Activated B cell treated with CpG ODN at 0.5 μM for 24 hours (primary cell): ENCODE data around the gene SMG7. TPM values are rescaled to one million over a fixed set of nuclear protein-coding genes. Genes with fewer than 3 reads are reported as not detected.

ENCODE experiments used
- ATAC-seq: fragments of 200-7000 bp; cut with Tn5 transposase; one replicate; pipeline ENCODE4 v1.10.0; 2021; ENCODE audit warnings: low read depth, mild to moderate bottlenecking, moderate library complexity
- CTCF ChIA-PET: fragments of 350-600 bp; sonication (Branson Sonifier 250); formaldehyde crosslinking; loops from one replicate; lab custom pipeline; 2021; ENCODE audit warnings: antibody characterized with exemption; lab: Charles Lee
- POLR2A ChIA-PET: fragments of 350-600 bp; sonication (Branson Sonifier 250); formaldehyde crosslinking; loops from one replicate; lab custom pipeline; 2021; ENCODE audit warnings: antibody characterized with exemption; lab: Charles Lee
- DNase-seq: peaks from one replicate; pipeline ENCODE4 v3.0.0; 2022
- H3K27ac Mint-ChIP-seq: one replicate; pipeline ENCODE4 v1.8.0; 2020; ENCODE audit warnings: mixed read lengths
- H3K27me3 Mint-ChIP-seq: one replicate; pipeline ENCODE4 v1.8.0; 2021; ENCODE audit warnings: mixed read lengths
- H3K36me3 Mint-ChIP-seq: one replicate; pipeline ENCODE4 v1.8.0; 2021; ENCODE audit warnings: low read depth, mixed read lengths
- H3K4me1 Mint-ChIP-seq: one replicate; pipeline ENCODE4 v1.8.0; 2021; ENCODE audit warnings: mixed read lengths
- H3K4me3 Mint-ChIP-seq: one replicate; pipeline ENCODE4 v1.8.0; 2020; ENCODE audit warnings: mild to moderate bottlenecking, mixed read lengths
- H3K9me3 Mint-ChIP-seq: one replicate; pipeline ENCODE4 v1.8.0; 2020; ENCODE audit warnings: mixed read lengths
- CTCF ChIP-seq: fragments of 200-600 bp; IDR thresholded peaks from one replicate; pipeline ENCODE4 v1.8.0; 2022; ENCODE audit warnings: antibody characterized with exemption, mild to moderate bottlenecking
- intact Hi-C: fragments of 100-400 bp; cut with micrococcal nuclease; formaldehyde crosslinking; loops from one replicate; pipeline ENCODE4 v1.15.1; 2024
- total RNA-seq: library from RNA; stranded (reverse); gene quantifications from 2 replicates; pipeline ENCODE4 v1.2.3, GENCODE V29; 2022

The SMG7 gene
- total RNA-seq, 1 donor from 2014 or later, result 83.5 TPM

GRCh38 chr1:183463566-183463965 lies 8.7 kb upstream of the SMG7 start:
- no peak for TF ChIP-seq CTCF
- Mint-ChIP-seq H3K9me3 (no peaks in the 10 kb centered on the region), H3K4me3 (no peak overlapping the region), H3K27me3 (peaks cover 21% of the 10 kb centered on the region), H3K27ac (no peak overlapping the region), H3K36me3 (no peaks in the 10 kb centered on the region), H3K4me1 (no peaks in the 10 kb centered on the region)
- intact Hi-C loops, result no loop called here
- ATAC-seq (no peak), DNase-seq (no peak)
- CTCF ChIA-PET, result no interaction called here
- POLR2A ChIA-PET, result no interaction called here

- Mint-ChIP-seq H3K27ac (no peak overlapping the region), H3K27me3 (peaks cover 15% of the 10 kb centered on the region), H3K36me3 (peaks cover 6% of the 10 kb centered on the region), H3K4me1 (peaks cover 18% of the 10 kb centered on the region), H3K4me3 (no peak overlapping the region), H3K9me3 (no peaks in the 10 kb centered on the region)
- TF ChIP-seq CTCF, result no peak
- POLR2A ChIA-PET, result no interaction called here
- no peak for ATAC-seq
- DNase-seq, result no peak
- intact Hi-C loops, result no loop called here
- CTCF ChIA-PET, result no interaction called here
Measured at GRCh38 chr1:183466781-183467180, 5.5 kb upstream of the SMG7 start.

- intact Hi-C loops, result no loop called here
- ChIA-PET POLR2A (interaction anchor here (0.6 kb wide), 1 partner anchor 128 kb away, joined by 6 read pairs; no protein-coding TSS in a partner anchor), CTCF (no interaction called here)
- H3K27ac Mint-ChIP-seq, result no peak overlapping the region
- ATAC-seq (no peak), DNase-seq (no peak)
- H3K4me1 Mint-ChIP-seq, result peaks cover 22% of the 10 kb centered on the region
- H3K27me3 Mint-ChIP-seq, result peaks cover 11% of the 10 kb centered on the region
- no peak for TF ChIP-seq CTCF
- peaks cover 13% of the 10 kb centered on the region for H3K36me3 Mint-ChIP-seq
- no peak overlapping the region for H3K4me3 Mint-ChIP-seq
- no peaks in the 10 kb centered on the region for H3K9me3 Mint-ChIP-seq
Measured at GRCh38 chr1:183467687-183468086, 4.6 kb upstream of the SMG7 start.

- TF ChIP-seq CTCF, result no peak
- no peaks in the 10 kb centered on the region for H3K9me3 Mint-ChIP-seq
- peaks cover under 1% of the 10 kb centered on the region for H3K27me3 Mint-ChIP-seq
- H3K36me3 Mint-ChIP-seq, result peaks cover 25% of the 10 kb centered on the region
- H3K4me1 Mint-ChIP-seq, result peaks cover 36% of the 10 kb centered on the region
- H3K4me3 Mint-ChIP-seq, result peak overlapping the region; percentile 97
- intact Hi-C loops, result loop anchor here (1.0 to 5.0 kb wide), 14 partner anchors 37 to 1442 kb away; partner anchors contain the start of genes NCF2, RNASEL and TSEN15
- POLR2A ChIA-PET, result interaction anchor here (0.6 to 4.0 kb wide), 7 partner anchors 19 to 900 kb away, joined by 3 to 48 read pairs (median 3); partner anchors contain the start of genes ARPC5 and NCF2
- DNase-seq, result peak; percentile 83
- CTCF ChIA-PET, result interaction anchor here (1.0 to 1.4 kb wide), 3 partner anchors 55 to 139 kb away, joined by 3 read pairs; no protein-coding TSS in a partner anchor
- H3K27ac Mint-ChIP-seq, result peak overlapping the region; percentile 100
- peak; percentile 51 for ATAC-seq
Measured at GRCh38 chr1:183470147-183470960, 1.9 kb upstream of the SMG7 start.
